Epithelial cell of proximal tubule (primary cell): ENCODE results near the gene ALOXE3. TPM values are rescaled to one million over a fixed set of nuclear protein-coding genes. Genes with fewer than 3 reads are reported as not detected.

Experiments used
- DNase-seq: peaks from one replicate; pipeline ENCODE4 v3.0.0-alpha.2; 2011; ENCODE audit warnings: low read depth
- H3K4me3 ChIP-seq: 2 replicates; pipeline ENCODE4 v1.5.1; 2011; ENCODE audit warnings: low read depth, mild to moderate bottlenecking, low read length
- CTCF ChIP-seq: conservative IDR thresholded peaks from 2 replicates; pipeline ENCODE4 v1.5.1; 2012; ENCODE audit warnings: low read depth, mild to moderate bottlenecking, low read length
- total RNA-seq: library from RNA; depleted of rRNA; stranded (reverse); fragments of >200 nt; gene quantifications from 2 replicates; pipeline ENCODE4 v1.2.3, GENCODE V29; 2015

ALOXE3 gene
- total RNA-seq, 1 donor from 2014 or later: not detected

GRCh38 chr17:8101721-8102120 lies 16.6 kb downstream of the ALOXE3 start:
- no peak for DNase-seq

GRCh38 chr17:8100763-8101162 lies 17.6 kb downstream of the ALOXE3 start:
- no peak overlapping the region for H3K4me3 ChIP-seq
- no peak for TF ChIP-seq CTCF
- no peak for DNase-seq

More at GRCh38 chr17:8101721-8102120, 16.6 kb downstream of the ALOXE3 start:
- no peak for TF ChIP-seq CTCF
- no peak overlapping the region for H3K4me3 ChIP-seq

- TF ChIP-seq CTCF: no peak
- no peak overlapping the region for H3K4me3 ChIP-seq
- no peak for DNase-seq
Observed at GRCh38 chr17:8100111-8100510, 18.2 kb downstream of the ALOXE3 start.

- no peak for DNase-seq
- no peak for TF ChIP-seq CTCF
- H3K4me3 ChIP-seq: no peak overlapping the region
Observed at GRCh38 chr17:8096541-8096940, 21.8 kb downstream of the ALOXE3 start.

- TF ChIP-seq CTCF: no peak
- DNase-seq: no peak
- no peak overlapping the region for H3K4me3 ChIP-seq
Observed at GRCh38 chr17:8095361-8095760, 23.0 kb downstream of the ALOXE3 start.

- H3K4me3 ChIP-seq: no peak overlapping the region
- DNase-seq: no peak
- TF ChIP-seq CTCF: no peak
Observed at GRCh38 chr17:8091033-8091687, 27.2 kb downstream of the ALOXE3 start.

GRCh38 chr17:8089728-8090127 lies 28.6 kb downstream of the ALOXE3 start:
- TF ChIP-seq CTCF: no peak
- DNase-seq: no peak
- H3K4me3 ChIP-seq: no peak overlapping the region
